Umbilical cord (tissue), 2 donors: ENCODE results near the gene ENTREP1. TPM values are rescaled to one million over a fixed set of nuclear protein-coding genes. Genes with fewer than 3 reads are reported as not detected.
A peak's percentile ranks its signal among the peaks of the same experiment; 100 is the strongest.

Experiments used
- DNase-seq: peaks from one replicate; pipeline ENCODE4 v3.0.0-alpha.2; 2015; ENCODE audit warnings: low spot score
- total RNA-seq: library from RNA; depleted of rRNA; stranded (reverse); fragments of >200 nt; gene quantifications from one replicate; pipeline ENCODE4 v1.2.3, GENCODE V29; 2014; ENCODE audit warnings: low replicate concordance; ENCODE audit not compliant: insufficient read depth

The ENTREP1 gene
- total RNA-seq, 1 donor from 2014 or later, result 10.6 TPM

DNA sequence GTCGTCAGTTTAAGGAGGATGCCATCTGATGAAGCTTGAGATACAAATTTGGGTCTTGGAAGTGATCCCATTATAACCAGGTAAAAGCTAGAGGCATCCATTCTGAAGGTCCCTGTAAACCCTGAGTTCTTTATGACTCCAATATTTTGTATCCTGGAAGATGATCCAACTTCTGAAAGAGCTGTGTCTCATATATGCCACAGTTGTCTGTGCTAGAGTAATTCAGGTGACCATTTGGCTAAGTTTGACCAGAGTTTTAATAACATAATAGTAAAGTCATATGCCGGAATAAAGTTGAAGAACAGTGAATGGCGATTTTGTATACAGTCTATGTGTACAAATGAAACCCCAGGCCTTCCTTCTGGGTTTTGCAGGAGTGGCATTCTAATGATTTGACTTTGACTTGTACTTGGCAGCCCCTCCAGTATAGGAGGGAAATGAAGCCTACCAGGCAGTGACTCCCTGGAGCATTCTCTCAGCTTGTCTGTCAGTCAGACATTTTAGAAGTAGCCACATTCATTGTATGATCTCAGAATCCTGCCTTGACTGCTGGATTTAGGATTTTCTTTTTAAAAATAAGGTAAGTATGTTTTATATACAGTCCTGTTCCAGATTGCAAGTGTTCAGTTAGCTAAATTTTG is 39.6 kb downstream of the ENTREP1 start:
- DNase-seq, result no peak

DNA sequence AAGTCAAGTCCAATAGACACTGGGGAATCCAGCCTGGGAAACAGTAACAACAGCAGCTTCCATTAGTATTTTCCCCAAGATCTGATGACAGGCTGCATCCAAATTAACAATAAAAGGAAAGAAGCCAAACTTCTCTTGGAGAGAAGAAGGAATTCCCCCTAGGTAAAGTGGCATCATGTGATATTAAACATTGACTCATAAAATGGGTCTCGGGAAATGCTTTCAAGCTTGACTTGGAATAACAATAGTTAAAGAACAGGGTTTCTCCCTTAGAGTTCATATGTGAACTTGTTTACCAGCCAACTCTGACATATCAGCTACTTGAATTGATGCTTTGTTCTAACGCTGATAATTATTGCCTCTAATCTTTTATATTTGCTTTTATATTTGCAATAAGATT is 45.4 kb downstream of the ENTREP1 start:
- DNase-seq, result no peak

DNA sequence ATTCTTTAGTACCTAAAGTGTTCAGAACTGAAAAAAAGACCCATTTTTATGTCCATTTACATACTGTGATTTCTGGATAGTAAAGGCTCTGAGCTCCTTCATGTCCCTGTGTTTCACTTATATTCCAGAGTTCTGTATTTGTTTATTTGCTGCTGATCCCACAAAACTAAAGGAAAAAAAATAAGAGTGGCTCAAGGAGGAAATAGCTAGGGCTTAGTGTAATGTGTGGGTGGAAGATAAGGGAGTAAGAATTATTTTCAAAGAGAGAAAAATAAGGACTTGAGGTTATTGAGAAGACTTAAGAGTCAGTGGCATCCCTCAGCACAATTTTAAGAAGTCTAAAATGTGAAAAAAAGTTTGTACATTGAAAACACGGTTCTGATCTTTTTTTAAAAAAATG is 46.0 kb downstream of the ENTREP1 start:
- DNase-seq, result peak; percentile 24

DNA sequence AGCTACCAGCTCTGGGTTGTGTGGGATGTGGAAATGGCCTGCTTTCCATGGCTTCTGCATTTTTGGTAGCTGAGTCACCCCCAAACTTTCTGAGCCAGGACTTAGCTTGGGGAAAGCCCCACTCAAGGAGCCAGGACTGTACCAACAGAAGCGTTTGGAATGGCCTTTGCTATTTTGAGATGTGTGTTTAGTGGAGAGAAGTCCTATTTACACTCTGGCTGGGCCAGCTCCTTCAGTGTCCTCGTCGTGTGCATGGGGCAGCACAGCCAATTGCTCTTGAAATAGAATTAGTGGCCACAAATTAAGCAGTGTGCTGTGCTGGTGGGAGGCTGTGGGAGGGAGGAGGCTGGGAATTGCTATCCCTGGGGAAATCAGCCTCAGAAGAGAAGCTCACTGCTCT is 51.6 kb downstream of the ENTREP1 start:
- peak; percentile 60 for DNase-seq

DNA sequence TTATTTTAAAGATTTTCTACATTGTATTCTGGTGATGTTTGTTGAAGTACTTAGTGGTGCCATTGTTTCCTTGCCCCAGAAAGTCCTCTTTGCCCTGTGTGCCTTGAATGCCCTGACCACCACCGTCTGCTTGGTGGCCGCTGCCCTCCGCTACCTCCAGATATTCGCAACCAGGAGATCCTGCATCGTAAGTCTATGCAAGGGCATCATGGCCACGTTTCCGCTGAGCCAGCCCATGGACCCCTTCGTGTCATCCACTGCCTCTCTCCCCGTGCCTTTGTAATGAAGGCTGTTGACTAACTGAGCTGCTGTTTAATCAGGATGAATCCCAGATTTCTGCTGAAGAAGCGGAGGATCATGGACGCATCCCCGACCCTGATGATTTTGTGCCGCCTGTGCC is 52.3 kb downstream of the ENTREP1 start:
- DNase-seq, result no peak

DNA sequence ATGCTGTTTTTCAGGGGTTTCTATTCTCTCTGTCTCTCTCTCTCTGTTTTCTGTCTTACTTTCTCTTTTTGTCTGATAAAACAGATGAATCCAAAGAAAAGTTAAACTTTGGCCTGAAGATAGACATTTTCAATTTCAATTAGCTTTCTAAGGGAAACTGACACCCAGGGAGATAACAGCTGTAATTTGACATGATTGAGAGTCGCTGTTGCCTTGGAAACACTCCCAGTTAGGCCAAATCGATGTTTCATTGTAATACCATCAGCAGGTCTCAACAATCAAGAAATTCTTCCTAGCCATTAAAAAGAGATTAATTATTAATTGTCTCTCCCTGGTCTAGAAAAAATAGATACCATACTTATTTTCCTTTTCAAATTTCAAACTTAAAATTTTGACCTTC is 53.0 kb downstream of the ENTREP1 start:
- DNase-seq, result no peak

DNA sequence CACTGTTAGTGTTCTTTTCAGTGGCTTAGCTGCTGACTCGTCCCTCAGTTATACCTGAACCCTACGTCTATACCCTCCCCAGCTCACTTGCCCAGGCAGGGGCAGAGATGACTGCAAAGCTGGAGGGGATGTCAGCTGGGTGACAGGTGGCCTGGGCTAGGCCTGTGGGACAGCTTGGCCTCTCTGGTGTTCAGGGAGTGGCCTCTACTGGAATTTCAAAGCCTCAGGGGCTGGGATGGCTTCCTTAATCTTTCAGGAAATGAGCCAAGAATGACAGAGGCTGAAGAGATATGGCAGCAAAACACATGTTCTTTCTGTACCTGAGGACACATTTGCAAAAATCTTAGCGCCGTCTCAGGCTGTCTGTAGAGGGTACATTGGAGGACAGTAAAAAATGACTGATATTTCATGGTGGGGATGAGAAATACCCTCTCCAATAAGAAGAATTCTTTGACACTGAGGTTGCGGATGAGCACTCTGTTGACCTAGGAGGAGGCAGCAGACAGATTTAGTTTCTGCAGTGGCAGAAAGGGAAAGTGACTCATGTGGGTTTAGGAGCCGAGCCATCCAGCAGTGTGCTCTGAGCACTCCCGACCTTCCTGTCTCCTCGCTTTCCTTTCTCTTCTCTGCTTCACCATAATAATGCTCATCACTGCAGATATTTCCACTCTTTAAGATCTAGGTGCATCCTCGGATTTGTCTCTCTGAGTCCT is 54.4 kb downstream of the ENTREP1 start:
- DNase-seq, result peak; percentile 60

DNA sequence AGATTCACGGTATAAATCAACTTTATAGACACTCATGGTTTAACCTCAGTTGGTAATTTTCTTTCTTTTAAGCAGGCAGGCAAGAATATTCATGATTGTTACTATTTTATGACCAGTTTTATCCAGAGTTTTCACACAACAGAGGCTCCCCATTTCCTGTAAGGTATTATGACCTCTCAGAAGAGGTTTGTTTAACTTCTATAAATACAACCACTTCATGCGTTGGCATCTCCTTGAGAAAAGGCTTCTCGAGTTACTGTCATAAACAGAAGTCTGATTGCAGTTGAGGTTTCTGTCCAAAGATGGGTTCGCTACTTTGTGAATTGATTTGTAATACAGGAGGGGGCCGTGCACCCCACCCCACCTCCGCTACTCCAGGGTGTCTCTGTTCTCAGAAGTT is 55.3 kb downstream of the ENTREP1 start:
- no peak for DNase-seq

DNA sequence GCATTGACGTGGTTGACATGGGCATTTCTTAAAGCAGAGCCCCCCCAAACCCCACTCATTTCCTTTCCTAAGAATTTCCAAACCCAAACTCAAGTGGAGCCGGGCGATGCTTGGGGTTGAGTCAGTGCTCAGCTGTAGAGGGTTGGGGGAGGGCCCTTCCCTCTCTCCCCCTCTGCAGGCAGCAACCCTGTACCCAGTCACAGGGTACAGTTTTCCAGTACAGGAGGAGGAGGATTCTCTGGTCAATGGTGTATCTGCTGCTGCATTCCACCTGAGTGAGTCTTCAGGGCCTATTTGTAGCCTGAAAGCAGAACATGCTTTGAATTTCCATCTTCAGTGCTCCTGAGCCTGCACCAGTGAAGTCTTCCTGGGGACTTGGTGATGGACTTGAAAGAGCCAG is 55.8 kb downstream of the ENTREP1 start:
- no peak for DNase-seq

DNA sequence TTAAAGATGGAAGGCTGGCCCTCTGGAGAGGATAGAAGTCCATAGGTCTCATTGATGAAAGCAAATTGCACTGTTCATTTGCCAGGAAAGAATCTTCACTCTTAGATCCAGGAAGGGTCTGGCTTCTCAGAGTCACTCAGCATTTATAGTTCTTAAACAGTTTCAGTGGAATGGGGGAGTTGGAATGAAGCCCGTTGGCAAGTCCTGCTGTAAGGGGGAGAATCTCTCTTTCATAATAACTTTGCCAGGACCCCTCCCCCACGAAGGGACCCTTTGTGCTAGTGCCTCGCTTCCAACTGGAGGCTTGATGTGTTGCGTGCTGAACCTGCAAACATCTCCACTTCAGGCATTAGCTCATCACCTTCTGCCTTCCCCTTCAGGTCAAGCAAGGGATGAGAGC is 57.1 kb downstream of the ENTREP1 start:
- DNase-seq, result no peak

DNA sequence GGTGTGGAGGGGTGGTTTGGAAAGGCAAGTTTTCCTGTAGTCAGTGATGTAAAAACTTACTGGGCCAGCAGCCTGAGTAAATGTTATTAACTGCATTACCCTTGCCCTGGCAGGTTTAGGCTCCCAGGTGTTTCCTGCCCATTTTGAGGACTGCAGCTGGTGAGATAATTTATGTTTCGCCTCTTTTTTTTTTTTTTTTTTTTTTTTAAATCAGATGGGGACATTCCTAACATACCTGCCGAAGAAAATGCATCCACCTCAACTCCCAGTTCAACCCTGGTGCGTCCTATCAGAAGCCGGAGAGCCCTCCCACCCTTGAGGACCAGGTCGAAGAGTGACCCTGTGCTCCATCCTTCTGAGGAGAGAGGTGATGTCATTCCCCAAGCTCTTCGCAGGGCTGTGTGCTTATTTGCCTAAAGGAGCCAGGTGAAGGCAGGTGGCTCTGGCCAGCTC is 60.6 kb downstream of the ENTREP1 start:
- DNase-seq, result no peak

DNA sequence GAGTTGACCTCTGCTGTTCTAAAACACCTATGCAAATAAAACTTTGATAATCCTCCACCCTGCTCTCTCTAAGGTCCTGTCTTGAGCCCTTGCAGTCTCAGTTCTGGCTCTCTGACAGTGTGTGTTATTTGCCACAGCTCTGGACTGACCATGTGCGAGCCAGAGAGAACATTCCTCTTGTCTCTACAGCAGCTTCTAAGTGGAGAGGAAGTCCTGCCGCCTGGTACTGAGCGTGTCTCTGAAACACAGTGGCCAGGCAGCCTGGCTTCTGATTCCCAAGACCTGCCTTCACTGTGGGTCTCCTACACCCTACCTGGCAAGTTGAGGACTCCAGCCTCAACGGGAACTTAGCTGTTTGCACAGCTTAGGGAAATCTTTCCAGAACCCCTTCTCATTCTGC is 61.6 kb downstream of the ENTREP1 start:
- DNase-seq, result no peak

DNA sequence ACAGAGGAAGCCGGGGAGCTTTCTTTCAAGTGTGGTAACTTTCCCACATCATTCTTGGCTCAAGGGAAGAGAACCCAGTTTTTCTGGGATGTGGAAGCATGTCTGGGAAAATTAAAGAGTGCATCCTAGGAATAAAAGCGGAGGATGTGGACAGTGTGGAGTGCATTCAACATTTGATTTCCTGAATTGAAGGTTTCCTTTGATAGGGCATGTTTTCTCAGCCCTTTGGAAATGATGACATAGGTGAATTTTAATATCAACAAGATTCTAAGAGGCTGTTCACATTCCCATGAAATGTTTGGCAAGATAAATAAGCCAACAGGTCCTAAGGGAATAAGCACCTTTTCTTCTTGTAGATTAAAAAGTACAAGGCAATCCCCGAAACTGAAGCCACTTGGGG is 63.6 kb downstream of the ENTREP1 start:
- DNase-seq, result no peak

DNA sequence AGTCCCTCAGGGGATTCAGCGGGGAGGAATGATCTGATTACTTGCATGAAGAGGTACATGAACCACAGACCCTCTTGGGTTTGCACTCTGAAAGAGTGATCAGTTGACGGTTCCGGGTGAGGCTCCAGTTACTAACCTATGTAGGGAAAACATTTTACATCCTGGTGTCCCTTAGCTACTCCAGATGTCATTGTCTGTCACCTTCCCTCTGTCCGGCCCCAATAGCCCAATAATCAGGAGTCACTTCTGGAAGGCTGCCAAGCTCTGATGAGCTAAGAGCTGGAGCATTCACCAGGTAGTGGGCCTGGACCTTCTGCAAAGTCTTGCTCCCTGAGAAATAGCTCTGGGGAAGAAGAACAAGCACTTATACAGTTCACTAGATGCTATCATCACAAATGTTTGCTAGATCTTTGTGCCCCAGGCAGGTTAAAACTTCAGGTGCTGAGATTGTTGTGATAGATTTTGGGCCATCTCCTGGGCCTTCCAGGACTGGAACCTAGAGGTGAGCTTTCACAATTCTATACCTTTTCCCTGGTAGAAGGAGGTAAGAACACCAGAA is 64.5 kb downstream of the ENTREP1 start:
- no peak for DNase-seq

DNA sequence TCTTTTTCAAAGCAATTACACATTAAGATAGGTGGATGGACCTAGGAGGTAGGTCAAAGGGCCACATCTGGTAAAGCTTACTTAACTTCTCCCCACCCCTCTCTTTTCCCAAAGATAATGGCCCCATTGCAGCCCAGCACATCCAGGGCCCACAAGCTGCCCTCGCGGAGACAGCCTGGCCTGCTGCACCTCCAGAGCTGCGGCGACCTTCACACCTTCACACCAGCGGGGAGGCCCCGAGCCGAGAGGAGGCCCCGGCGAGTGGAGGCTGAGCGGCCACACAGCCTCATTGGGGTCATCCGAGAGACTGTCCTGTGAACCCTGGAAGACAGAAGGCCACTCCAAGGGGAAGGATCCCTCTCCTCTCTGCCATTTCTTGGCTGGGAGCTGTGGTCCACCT is 66.5 kb downstream of the ENTREP1 start:
- DNase-seq, result no peak

DNA sequence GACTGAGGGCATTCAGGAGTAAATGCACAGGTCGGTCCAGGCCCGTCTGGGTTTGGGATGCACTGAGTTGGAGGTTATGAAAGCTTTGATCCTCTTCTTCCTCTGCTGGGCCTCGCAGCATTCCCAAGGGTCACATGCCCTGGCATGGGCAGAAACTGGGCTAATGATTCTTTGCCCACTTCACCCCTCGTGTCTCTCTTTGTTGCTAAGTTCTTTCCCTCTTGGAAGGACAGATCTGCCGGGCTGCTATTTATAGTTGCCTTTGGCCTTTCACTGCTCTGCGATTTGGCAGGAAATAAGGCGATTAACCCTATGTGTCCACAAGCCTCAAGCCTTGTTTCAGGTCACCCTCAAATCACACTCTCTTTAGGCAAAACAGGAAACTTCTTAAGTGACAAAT is 66.9 kb downstream of the ENTREP1 start:
- peak; percentile 42 for DNase-seq

DNA sequence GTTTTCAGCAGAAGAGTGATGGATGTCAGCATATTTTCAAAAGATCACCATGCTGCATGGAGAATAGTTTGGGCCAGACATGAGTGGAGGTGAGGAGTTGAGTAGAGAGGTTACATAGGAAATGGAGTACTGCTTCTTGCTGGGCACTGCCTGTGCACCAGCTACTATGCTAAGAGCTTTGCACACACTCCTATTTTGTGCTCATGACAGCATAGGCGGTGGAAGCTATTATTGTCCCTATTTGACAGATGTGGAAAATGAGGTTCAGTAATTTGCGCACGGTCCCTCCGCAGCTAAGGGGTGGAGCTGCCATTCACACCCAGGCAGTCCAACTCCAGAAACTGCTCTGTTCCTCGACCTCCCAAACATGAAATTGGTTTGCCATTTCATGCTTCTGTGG is 67.8 kb downstream of the ENTREP1 start:
- DNase-seq, result no peak

DNA sequence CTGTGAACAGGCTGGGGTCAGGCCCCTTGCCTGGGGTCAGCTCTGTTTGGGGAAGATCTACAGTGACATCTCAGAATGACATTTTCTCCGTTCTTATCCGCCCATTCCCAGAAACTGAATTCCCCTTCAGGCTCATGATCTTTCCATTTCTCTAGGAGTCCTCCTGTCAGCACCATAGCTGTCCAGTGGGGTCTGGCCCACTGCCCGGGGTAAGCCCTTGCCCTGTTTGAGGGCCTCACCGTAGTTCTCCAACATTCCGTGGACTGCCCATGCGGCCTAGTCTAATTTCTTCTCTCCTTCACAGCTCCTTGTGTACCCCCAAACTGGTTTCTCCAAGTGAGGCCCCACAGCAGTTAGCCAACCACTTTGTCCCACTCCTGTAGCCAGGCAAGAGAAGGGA is 68.4 kb downstream of the ENTREP1 start:
- no peak for DNase-seq

DNA sequence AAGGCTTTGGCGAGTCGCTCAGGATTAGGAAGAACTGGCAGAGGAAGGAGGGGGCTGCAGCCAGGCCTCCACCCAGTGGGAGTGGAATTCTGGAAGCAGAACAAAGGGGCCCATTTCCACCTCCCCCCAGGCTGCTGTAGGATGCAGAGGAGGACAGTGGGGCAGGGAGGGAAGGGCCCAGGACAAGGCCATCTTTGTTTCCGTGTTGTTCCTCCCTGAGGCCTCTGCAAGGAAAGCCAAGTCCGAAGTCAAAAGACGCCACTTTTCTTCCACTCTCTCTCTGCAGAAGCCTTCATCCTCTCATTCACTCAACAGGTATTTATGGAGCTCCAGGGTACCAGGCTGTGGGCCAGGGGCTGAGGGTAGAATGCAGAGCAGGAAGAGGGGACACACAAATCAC is 70.7 kb downstream of the ENTREP1 start:
- DNase-seq, result no peak

DNA sequence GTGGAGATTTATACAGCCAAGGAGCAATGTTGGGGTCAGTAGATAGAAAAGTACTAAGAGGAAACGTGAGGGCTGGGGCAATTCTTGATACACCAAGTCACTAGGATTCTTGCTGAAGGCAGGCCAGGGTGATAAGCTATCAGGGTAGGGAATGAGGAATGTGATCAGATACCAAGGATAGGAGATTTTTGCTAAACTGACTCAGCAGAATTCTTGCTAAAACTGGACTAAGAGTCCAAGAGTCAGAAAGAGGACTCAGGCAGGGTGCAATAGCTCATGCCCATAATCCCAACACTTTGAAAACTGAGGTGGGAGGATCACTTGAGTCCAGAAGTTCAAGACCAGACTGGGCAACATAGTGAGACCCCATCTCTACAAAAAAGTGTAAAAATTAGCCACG is 71.7 kb downstream of the ENTREP1 start:
- no peak for DNase-seq

DNA sequence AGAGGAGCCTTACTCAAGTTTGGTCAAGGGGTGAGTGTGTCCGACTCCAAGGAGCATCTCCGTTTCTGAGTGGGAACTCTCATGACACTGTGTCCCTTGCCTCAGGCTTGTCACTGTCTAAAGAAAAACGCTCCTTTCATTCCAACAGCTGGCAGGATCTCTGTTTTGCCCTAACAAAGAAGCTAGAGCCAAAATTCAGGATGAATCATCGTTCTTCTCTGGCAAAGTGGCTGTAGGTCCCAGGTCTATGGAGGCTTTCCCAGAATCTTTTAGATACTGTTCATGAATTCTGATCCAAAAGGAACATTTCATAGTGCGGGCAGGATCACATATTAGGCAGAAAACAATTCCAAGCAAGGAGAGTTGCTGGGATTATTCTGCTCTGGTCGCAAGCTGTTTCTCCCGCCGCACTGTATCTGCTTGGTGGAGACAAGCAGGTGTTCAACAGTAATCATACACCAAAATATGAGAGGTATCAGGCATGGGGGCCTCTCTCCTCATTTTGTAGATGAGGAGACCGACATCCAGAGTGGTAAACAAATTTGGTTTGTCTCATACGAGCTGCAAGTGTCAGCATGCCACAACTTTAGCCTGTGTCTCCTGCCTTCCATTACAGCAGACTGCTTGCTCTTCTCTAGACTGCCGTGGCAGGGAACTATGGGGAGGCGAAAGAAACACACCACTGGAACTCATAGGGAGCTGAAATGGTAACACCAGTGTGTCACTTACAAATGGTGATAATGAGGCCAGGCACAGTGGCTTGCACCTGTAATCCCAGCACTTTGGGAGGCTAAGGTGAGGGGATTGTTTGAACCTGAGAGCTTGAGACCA is 72.6 kb downstream of the ENTREP1 start:
- no peak for DNase-seq

DNA sequence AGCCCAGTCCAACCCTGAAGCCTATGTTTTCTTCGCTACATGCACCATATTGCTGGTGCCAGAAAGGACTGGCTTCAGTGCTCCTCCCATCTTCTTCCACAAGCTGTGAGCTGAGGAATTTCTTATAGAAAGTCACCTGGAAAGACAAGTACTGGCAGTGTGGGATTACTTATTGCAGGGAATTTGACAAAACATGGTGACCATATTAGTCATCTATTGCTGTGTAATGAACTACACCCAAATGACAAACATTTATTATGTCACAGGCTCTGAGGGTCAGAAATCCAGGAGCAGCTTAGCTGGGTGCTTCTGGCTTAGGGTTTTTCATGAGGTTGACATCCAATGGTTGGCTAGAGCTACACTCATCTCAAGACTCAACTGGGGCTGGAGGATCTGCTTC is 75.5 kb downstream of the ENTREP1 start:
- no peak for DNase-seq
